Measurements from ENCODE around the gene AKAP8.

DNA sequence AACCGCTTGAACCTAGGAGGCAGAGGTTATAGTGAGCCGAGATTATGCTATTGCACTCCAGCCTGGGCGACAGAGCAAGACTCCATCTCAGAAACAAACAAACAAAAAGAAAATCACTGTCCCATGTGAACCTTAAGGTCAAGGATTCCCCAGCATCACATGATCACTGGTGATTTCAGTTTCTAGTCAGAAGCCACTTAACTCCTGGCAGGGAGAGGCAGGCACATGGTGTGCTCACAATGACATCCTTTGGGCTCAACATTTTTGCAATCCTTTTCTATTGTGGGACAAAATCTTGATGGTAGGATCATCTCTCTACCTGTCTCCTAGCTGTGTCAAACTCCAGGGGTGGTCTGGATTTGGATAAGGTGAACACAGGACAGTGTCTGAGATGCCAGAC lies 12.1 kb downstream of the AKAP8 start:
- TF ChIP-seq, protein P1, sequence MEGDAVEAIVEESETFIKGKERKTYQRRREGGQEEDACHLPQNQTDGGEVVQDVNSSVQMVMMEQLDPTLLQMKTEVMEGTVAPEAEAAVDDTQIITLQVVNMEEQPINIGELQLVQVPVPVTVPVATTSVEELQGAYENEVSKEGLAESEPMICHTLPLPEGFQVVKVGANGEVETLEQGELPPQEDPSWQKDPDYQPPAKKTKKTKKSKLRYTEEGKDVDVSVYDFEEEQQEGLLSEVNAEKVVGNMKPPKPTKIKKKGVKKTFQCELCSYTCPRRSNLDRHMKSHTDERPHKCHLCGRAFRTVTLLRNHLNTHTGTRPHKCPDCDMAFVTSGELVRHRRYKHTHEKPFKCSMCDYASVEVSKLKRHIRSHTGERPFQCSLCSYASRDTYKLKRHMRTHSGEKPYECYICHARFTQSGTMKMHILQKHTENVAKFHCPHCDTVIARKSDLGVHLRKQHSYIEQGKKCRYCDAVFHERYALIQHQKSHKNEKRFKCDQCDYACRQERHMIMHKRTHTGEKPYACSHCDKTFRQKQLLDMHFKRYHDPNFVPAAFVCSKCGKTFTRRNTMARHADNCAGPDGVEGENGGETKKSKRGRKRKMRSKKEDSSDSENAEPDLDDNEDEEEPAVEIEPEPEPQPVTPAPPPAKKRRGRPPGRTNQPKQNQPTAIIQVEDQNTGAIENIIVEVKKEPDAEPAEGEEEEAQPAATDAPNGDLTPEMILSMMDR (conservative IDR thresholded peaks at IDR 0.05; ENCODE audit: low read depth in 2 of 2) = no peak
- TF ChIP-seq POLR2AphosphoS5 (IDR thresholded peaks at IDR 0.05; ENCODE audit: low read depth) (no peak), EZH2phosphoT487 (IDR thresholded peaks at IDR 0.05; ENCODE audit: unreplicated experiment) (no peak), ZNF114 (CRISPR knock-in tag; IDR thresholded peaks at IDR 0.05) (no peak)

All from GM23338 (cell line).